Immature natural killer cell (primary cell): ENCODE results near the gene CWF19L1. TPM values are rescaled to one million over a fixed set of nuclear protein-coding genes. Genes with fewer than 3 reads are reported as not detected.
"Not testable (repeated sequence)": the region's sequence is repeated elsewhere in the genome, so short reads cannot be mapped to it uniquely, and the experiment has no call there.

Source experiments
- DNase-seq, 3 donors: peaks; one replicate each; pipeline ENCODE4 v3.0.0; 2022; ENCODE audit warnings: mixed read lengths in 1 of 3
- H3K27ac Mint-ChIP-seq, 6 donors: one replicate each; pipeline ENCODE4 v1.8.0; 2020; ENCODE audit warnings: mixed read lengths in 6 of 6, mild to moderate bottlenecking in 5 of 6, inconsistent platforms in 4 of 6, moderate library complexity in 3 of 6
- H3K27me3 Mint-ChIP-seq, 3 donors: one replicate each; pipeline ENCODE4 v1.8.0; 2020 to 2021; ENCODE audit warnings: low read depth in 3 of 3, mild to moderate bottlenecking in 3 of 3, mixed read lengths in 3 of 3, moderate library complexity in 3 of 3, inconsistent platforms in 1 of 3
- H3K36me3 Mint-ChIP-seq, 3 donors: one replicate each; pipeline ENCODE4 v1.8.0; 2020; ENCODE audit warnings: mixed read lengths in 3 of 3, inconsistent platforms in 2 of 3, mild to moderate bottlenecking in 2 of 3
- H3K4me1 Mint-ChIP-seq, 2 donors: one replicate each; pipeline ENCODE4 v1.8.0; 2020; ENCODE audit warnings: inconsistent platforms in 2 of 2, mild to moderate bottlenecking in 2 of 2, mixed read lengths in 2 of 2, moderate library complexity in 1 of 2
- H3K4me3 Mint-ChIP-seq, 5 donors: one replicate each; pipeline ENCODE4 v1.8.0; 2020; ENCODE audit warnings: mild to moderate bottlenecking in 5 of 5, mixed read lengths in 5 of 5, inconsistent platforms in 3 of 5, moderate library complexity in 3 of 5
- H3K9me3 Mint-ChIP-seq, 6 donors: one replicate each; pipeline ENCODE4 v1.8.0; 2020; ENCODE audit warnings: mild to moderate bottlenecking in 6 of 6, mixed read lengths in 6 of 6, inconsistent platforms in 4 of 6, moderate library complexity in 3 of 6
- polyA plus RNA-seq, 3 donors: library from polyadenylated mRNA; unstranded; fragments of 300-500 nt; fragmentation: Illumina TruSeq; gene quantifications; one replicate each; pipeline ENCODE4 v1.2.3, GENCODE V29; 2021

Gene CWF19L1
- 10 to 100 TPM; 18.4 to 38.4 (median 32.5) TPM for polyA plus RNA-seq

- Mint-ChIP-seq H3K4me1 (peaks cover 31% of the 10 kb centered on the region in 2 donors), H3K9me3 (no peaks in the 10 kb centered on the region), H3K4me3 (peak within 1 kb of the TSS; percentile 99 to 100 (median 100)), H3K36me3 (peaks cover 0 to 3% (median 2%) of the 10 kb centered on the region in 3 donors), H3K27ac (peak within 1 kb of the TSS; percentile 96 to 99 (median 98)), H3K27me3 (peaks cover 2 to 9% (median 6%) of the 10 kb centered on the region in 3 donors)
- DNase-seq: peak; percentile 67 to 72 (median 70)
Observed at GRCh38 chr10:100267239-100268104, at the start of gene CWF19L1. TSS of gene CWF19L1 (minus strand) at chr10:100267638. CDS start at chr10:100267593, 45 bp downstream.

DNA sequence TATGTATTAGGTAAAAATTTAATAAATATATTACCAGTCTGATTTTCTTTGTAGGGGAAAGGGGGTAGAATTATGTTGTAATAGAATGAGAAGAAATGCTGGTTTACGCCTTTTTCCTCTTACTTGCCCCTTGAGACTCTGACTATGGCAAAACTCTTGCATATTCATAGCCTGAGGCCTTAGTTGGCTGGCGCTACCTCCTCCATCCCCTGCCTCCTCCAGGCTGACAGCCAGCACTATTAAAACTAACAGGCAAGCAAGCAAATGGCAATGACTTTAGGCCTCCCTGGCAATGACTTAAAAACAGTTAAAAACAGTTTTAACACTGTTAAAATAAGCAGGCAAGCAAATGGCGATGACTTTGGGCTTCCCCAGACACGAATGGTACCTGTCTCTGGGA, 48.2 kb upstream of the CWF19L1 start:
- peaks cover 9 to 13% (median 12%) of the 10 kb centered on the region in 3 donors for H3K27me3 Mint-ChIP-seq
- no peaks in the 10 kb centered on the region for H3K4me1 Mint-ChIP-seq
- H3K27ac Mint-ChIP-seq: no peak overlapping the region
- H3K36me3 Mint-ChIP-seq: no peaks in the 10 kb centered on the region
- no peaks in the 10 kb centered on the region for H3K9me3 Mint-ChIP-seq
- no peak for DNase-seq
- H3K4me3 Mint-ChIP-seq: no peak overlapping the region

DNA sequence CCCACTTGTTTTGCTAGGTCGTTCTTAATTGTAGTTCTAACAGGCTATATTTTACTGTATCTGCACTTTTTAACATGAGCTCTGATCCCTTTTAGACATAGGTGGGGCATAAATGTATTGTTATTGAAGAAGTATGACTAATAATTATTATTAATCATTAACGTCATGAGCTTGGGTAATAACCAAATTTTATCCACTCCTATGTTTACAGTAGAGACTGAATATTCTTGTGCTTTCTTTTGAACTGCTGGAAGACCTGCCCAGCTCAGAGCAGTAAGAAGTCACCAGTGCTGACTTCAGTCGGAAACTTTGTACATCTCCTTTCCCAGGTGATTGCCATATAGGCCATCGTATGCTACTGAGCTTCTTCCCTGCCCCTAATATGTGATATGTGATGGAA, 43.9 kb upstream of the CWF19L1 start:
- DNase-seq: no peak
- no peaks in the 10 kb centered on the region for H3K4me1 Mint-ChIP-seq
- H3K27ac Mint-ChIP-seq: no peak overlapping the region
- no peak overlapping the region for H3K4me3 Mint-ChIP-seq
- no peaks in the 10 kb centered on the region for H3K36me3 Mint-ChIP-seq
- H3K9me3 Mint-ChIP-seq: no peaks in the 10 kb centered on the region
- H3K27me3 Mint-ChIP-seq: peaks cover 7 to 9% (median 9%) of the 10 kb centered on the region in 3 donors

DNA sequence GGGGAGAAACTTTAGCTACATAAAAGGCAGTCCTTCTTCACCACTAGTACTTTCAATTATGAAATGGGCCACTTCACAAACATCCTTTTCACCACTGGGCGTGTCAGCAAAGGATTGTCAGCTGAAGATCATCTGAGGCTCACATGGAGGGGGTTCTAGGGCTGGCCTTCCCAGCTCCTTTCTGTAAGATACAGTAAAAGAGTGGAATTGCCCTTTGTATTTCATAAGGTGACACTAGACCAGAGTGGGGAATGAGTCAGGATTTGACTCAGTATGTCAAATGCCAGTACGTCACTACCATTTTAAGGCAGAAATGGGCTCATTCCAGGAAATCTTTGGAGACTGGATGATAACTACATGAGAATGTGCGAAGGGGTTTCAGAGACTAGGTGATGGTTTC, 40.2 kb upstream of the CWF19L1 start:
- Mint-ChIP-seq H3K27ac (no peak overlapping the region), H3K27me3 (peaks cover 5 to 12% (median 12%) of the 10 kb centered on the region in 3 donors), H3K9me3 (no peaks in the 10 kb centered on the region), H3K4me3 (no peak overlapping the region), H3K36me3 (no peaks in the 10 kb centered on the region), H3K4me1 (no peaks in the 10 kb centered on the region)
- DNase-seq: no peak

GRCh38 chr10:100306861-100307260, 39.4 kb upstream of the CWF19L1 start:
- Mint-ChIP-seq H3K4me1 (no peaks in the 10 kb centered on the region), H3K27ac (no peak overlapping the region), H3K4me3 (no peak overlapping the region), H3K9me3 (no peaks in the 10 kb centered on the region), H3K27me3 (peaks cover 5 to 15% (median 10%) of the 10 kb centered on the region in 3 donors), H3K36me3 (no peaks in the 10 kb centered on the region)
- DNase-seq: no peak

- H3K36me3 Mint-ChIP-seq: no peaks in the 10 kb centered on the region
- H3K27me3 Mint-ChIP-seq: peaks cover 8 to 16% (median 10%) of the 10 kb centered on the region in 3 donors
- peaks cover 0 to 5% (median 0%) of the 10 kb centered on the region in 6 donors for H3K9me3 Mint-ChIP-seq
- H3K4me1 Mint-ChIP-seq: no peaks in the 10 kb centered on the region
- H3K4me3 Mint-ChIP-seq: no peak overlapping the region
- H3K27ac Mint-ChIP-seq: no peak overlapping the region
- no peak for DNase-seq
Observed at GRCh38 chr10:100304414-100304813, 37.0 kb upstream of the CWF19L1 start.

DNA sequence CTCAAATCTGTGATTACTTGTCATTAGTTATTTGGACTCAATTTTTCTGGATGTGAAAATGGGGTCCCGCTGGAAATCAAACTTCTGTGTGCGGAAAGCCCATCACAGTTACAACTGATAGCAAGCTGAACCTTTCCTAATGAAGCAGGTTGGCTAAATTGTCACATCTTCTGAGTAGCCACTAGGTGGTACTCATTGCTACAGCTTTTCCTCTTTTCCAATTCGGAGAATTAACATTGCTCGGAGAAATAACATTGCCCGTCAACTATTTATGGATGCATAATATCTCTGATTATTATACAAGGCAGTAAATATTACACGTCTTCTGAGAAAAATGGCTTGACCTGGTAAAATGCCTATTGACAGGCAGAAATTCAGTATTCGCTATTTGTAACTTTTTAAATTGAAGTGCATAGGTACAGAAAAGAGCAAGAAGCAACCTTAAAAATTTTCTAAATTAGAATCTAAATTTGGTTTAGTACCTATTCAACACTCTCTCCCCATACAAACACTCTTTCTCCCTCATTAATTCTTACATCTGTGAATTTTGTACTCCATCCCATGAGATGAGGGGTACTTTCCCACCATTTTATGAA, 36.4 kb upstream of the CWF19L1 start:
- peaks cover 8 to 16% (median 10%) of the 10 kb centered on the region in 3 donors for H3K27me3 Mint-ChIP-seq
- H3K4me3 Mint-ChIP-seq: no peak overlapping the region
- H3K9me3 Mint-ChIP-seq: peaks cover 0 to 5% (median 0%) of the 10 kb centered on the region in 6 donors
- no peak overlapping the region for H3K27ac Mint-ChIP-seq
- H3K4me1 Mint-ChIP-seq: no peaks in the 10 kb centered on the region
- H3K36me3 Mint-ChIP-seq: no peaks in the 10 kb centered on the region
- DNase-seq: no peak

DNA sequence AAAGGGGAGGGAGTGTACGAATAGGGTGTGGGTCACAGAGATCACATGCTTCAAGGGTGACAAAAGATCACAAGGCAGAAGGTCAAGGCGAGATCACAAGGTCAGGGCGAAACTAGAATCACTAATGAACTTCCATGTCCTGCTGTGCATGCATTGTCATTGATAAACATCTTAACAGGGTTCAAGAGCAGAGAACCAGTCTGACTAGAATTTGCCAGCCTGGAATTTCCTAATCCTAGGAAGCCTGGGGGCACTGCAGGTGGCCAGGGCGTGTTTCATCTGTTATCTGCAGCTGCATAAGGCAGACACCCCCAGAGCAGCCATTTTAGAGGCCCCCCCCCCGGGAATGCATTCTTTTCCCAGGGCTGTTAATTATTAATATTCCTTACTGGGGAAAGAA, 33.7 kb upstream of the CWF19L1 start:
- H3K36me3 Mint-ChIP-seq, H3K9me3 Mint-ChIP-seq, H3K4me1 Mint-ChIP-seq, DNase-seq, H3K27ac Mint-ChIP-seq, H3K4me3 Mint-ChIP-seq: not testable (repeated sequence)
- H3K27me3 Mint-ChIP-seq: peaks cover 10 to 20% (median 11%) of the 10 kb centered on the region in 3 donors

DNA sequence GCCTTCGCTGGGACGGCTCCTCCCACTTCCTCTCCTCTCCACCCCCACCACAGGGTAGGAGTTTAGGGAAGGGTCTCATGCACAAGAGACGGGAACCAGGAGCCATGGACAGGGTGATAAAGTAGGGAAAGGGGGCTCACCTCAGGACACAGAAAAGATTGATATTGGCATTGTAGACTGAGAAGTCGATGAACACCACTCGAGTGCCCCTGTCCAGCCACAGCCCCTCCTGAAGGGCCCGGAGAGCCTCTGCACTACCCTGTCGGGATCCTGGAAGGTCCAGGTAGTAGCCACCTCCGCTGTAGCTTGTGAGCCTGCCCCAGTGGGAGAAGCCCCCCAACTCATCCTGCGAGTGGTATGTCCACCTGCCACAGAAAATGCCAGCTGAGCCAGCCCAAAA, 29.8 kb upstream of the CWF19L1 start:
- DNase-seq: no peak
- no peaks in the 10 kb centered on the region for H3K36me3 Mint-ChIP-seq
- no peak overlapping the region for H3K27ac Mint-ChIP-seq
- H3K9me3 Mint-ChIP-seq: peaks cover 0 to 5% (median 0%) of the 10 kb centered on the region in 6 donors
- H3K4me1 Mint-ChIP-seq: no peaks in the 10 kb centered on the region
- no peak overlapping the region for H3K4me3 Mint-ChIP-seq
- H3K27me3 Mint-ChIP-seq: peaks cover 6 to 16% (median 8%) of the 10 kb centered on the region in 3 donors

DNA sequence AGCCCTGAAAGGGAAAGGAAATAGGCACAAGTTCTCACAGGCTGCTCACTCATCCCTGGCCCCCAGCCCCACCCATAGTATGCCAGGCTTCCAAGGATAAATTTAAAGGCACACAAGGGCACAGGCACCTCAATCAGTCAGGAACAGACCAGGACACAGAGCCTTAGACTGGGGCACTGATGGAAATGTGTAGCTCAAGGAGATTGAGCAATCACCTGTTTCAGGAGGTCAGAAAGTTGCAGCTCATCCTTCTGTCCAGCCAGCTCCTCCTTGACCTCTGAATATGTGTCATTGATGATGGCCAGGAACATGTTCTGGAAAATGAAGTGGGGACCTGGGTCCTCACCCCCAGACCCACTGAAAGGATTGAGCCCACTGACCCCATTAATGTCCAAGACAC, 25.6 kb upstream of the CWF19L1 start:
- Mint-ChIP-seq H3K4me1 (no peaks in the 10 kb centered on the region), H3K36me3 (no peaks in the 10 kb centered on the region), H3K27me3 (peaks cover 5 to 10% (median 6%) of the 10 kb centered on the region in 3 donors), H3K9me3 (no peaks in the 10 kb centered on the region), H3K4me3 (no peak overlapping the region), H3K27ac (no peak overlapping the region)
- DNase-seq: no peak

DNA sequence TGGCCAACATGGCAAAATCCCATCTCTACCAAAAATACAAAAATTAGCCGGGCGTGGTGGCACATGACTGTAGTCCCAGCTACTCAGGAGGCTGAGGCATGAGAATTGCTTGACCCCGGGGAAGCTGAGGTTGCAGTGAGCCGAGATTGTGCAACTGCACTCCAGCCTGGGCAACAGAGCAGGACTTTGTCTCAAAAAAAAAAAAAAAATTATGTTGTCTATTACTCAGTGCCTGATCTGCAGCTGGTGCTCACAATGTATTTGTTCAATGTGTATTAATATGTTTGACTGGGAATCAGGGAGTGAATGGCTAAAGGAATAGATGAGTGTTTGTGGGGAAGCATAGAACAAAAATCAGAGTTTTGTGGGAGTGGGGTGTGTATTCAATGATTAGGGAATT, 24.9 kb upstream of the CWF19L1 start:
- not testable (repeated sequence) for H3K27ac Mint-ChIP-seq, H3K4me1 Mint-ChIP-seq
- peaks cover 5 to 10% (median 6%) of the 10 kb centered on the region in 3 donors for H3K27me3 Mint-ChIP-seq

GRCh38 chr10:100291356-100291755, 23.9 kb upstream of the CWF19L1 start:
- H3K4me1 Mint-ChIP-seq: peaks cover 8 to 13% of the 10 kb centered on the region in 2 donors
- no peak overlapping the region for H3K27ac Mint-ChIP-seq
- peaks cover 8 to 12% (median 11%) of the 10 kb centered on the region in 3 donors for H3K27me3 Mint-ChIP-seq
- H3K36me3 Mint-ChIP-seq: no peaks in the 10 kb centered on the region
- H3K9me3 Mint-ChIP-seq: no peaks in the 10 kb centered on the region
- H3K4me3 Mint-ChIP-seq: no peak overlapping the region
- DNase-seq: no peak

More for the DNA sequence above, 24.9 kb upstream of the CWF19L1 start:
- H3K9me3 Mint-ChIP-seq, H3K36me3 Mint-ChIP-seq, DNase-seq, H3K4me3 Mint-ChIP-seq: not testable (repeated sequence)

DNA sequence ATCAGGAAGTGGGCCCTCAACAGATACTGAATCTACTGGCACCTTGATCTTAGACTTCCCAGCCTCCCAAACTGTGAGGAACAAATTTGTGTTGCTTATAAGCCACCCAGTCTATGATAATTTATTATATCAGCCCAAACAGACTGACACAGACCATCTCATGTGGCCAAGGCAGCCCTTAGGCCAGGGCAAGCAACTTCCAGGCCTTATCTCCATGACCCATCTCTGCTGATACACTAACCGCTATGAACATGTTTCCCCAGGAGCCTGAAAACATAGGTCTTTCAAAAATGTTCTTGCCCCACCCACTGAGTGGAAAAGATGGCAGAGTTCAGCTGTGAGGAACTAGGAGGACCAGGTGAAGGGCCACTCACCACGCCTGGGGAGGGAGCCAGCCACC, 22.2 kb upstream of the CWF19L1 start:
- Mint-ChIP-seq H3K4me1 (peaks cover 26 to 28% of the 10 kb centered on the region in 2 donors), H3K9me3 (no peaks in the 10 kb centered on the region), H3K27me3 (peaks cover 9 to 13% (median 13%) of the 10 kb centered on the region in 3 donors), H3K4me3 (no peak overlapping the region), H3K27ac (no peak overlapping the region), H3K36me3 (no peaks in the 10 kb centered on the region)
- DNase-seq: no peak

DNA sequence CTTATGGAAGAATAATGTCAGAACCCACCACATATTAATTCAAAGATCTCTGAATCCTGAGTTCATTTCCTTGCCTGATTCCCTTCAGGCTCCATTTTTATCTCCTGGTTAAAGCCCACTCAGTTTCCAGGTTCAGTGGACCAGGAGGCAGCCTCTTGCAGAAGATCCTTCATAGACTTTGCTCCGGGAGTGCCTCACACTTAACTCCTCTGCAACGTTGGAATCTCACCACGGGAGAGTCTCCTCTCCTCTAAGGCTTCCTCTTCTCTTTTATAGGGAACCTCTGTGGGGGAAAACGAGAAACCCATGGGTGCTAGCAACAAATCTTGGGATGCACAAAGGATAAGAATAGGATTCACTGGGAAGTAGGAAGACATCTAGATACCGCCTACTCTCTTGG, 20.8 kb upstream of the CWF19L1 start:
- Mint-ChIP-seq H3K36me3 (no peaks in the 10 kb centered on the region), H3K27ac (peak overlapping the region in 2 of 6 donors; percentile 16 to 55), H3K27me3 (peaks cover 7 to 13% (median 11%) of the 10 kb centered on the region in 3 donors), H3K4me1 (peaks cover 31 to 33% of the 10 kb centered on the region in 2 donors), H3K4me3 (peak overlapping the region in 3 of 5 donors; percentile 42 to 100 (median 100)), H3K9me3 (no peaks in the 10 kb centered on the region)
- DNase-seq: no peak
